Gastroesophageal sphincter (tissue), 3 donors: ENCODE data around the gene LTBP1.
"Not testable (repeated sequence)": the region's sequence is repeated elsewhere in the genome, so short reads cannot be mapped to it uniquely, and the experiment has no call there.

Source experiments
- POLR2A ChIP-seq, 2 donors: fragments of 450-650 bp; IDR thresholded peaks; one replicate each; pipeline ENCODE4 v1.6.1; 2017; ENCODE audit warnings: antibody characterized with exemption in 2 of 2, mild to moderate bottlenecking in 2 of 2, moderate library complexity in 1 of 2
- POLR2AphosphoS5 ChIP-seq: sonication (generic); formaldehyde crosslinking; IDR thresholded peaks from one replicate; pipeline ENCODE4 v1.6.1; 2017; ENCODE audit warnings: antibody characterized with exemption
- TF ChIP-seq, protein P1 (sequence below), 4 experiments: fragments of 200-600 bp in 2 of 4; fragments of 450-650 bp in 2 of 4; sonication (generic) in 1 of 4; IDR thresholded peaks; one replicate each; pipeline ENCODE4 v1.5.1; 2017 to 2019; ENCODE audit warnings: antibody characterized with exemption in 4 of 4, mild to moderate bottlenecking in 2 of 4, moderate library complexity in 2 of 4

DNA sequence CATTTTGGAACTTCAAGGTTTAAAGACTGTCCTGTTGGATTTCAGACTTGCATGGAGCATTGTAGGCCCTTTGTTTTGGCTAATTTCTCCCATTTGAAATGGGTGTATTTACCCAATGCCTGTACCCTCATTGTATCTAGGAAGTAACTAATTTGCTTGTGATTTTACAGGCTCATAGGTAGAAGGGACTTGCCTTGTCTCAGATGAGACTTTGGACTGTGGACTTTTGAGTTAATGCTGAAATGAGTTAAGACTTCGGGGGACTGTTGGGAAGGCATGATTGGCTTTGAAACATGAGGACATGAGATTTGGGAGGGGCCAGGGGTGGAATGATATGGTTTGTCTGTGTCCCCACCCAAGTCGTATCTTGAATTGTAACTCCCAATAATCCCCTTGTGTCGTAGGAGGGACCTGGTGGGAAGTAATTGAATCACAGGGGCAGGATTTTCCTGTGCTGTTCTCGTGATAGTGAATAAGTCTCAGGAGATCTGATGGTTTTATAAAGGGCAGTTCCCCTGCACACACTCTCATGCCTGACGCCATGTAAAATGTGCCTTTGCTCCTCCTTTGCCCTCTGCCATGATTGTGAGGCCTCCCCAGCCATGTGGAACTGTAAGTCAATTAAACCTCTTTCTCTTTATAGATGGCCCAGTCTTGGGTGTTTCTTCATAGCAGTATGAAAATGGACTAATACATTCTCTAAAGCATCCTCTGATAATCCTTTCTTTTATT is 36.6 kb downstream of the LTBP1 start:
- TF ChIP-seq, protein P1, sequence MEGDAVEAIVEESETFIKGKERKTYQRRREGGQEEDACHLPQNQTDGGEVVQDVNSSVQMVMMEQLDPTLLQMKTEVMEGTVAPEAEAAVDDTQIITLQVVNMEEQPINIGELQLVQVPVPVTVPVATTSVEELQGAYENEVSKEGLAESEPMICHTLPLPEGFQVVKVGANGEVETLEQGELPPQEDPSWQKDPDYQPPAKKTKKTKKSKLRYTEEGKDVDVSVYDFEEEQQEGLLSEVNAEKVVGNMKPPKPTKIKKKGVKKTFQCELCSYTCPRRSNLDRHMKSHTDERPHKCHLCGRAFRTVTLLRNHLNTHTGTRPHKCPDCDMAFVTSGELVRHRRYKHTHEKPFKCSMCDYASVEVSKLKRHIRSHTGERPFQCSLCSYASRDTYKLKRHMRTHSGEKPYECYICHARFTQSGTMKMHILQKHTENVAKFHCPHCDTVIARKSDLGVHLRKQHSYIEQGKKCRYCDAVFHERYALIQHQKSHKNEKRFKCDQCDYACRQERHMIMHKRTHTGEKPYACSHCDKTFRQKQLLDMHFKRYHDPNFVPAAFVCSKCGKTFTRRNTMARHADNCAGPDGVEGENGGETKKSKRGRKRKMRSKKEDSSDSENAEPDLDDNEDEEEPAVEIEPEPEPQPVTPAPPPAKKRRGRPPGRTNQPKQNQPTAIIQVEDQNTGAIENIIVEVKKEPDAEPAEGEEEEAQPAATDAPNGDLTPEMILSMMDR (IDR thresholded peaks at IDR 0.05), result not testable (repeated sequence)
- not testable (repeated sequence) for TF ChIP-seq POLR2A (IDR thresholded peaks at IDR 0.05); POLR2AphosphoS5
